ENCODE results near the gene ECSIT.
A peak's percentile ranks its signal among the peaks of the same experiment; 100 is the strongest.
"Not testable (repeated sequence)": the region's sequence is repeated elsewhere in the genome, so short reads cannot be mapped to it uniquely, and the experiment has no call there.

ECSIT gene

GRCh38 chr19:11479090-11479897, 49.6 kb downstream of the ECSIT start:
- no peak overlapping the region for H3K27ac ChIP-seq
- POLR2A ChIA-PET (ENCODE audit: low non-redundant PET): no interaction called here
- peak; percentile 45 for DNase-seq (ENCODE audit: low spot score)
- CTCF ChIA-PET: no interaction called here
- TF ChIP-seq, protein P1, sequence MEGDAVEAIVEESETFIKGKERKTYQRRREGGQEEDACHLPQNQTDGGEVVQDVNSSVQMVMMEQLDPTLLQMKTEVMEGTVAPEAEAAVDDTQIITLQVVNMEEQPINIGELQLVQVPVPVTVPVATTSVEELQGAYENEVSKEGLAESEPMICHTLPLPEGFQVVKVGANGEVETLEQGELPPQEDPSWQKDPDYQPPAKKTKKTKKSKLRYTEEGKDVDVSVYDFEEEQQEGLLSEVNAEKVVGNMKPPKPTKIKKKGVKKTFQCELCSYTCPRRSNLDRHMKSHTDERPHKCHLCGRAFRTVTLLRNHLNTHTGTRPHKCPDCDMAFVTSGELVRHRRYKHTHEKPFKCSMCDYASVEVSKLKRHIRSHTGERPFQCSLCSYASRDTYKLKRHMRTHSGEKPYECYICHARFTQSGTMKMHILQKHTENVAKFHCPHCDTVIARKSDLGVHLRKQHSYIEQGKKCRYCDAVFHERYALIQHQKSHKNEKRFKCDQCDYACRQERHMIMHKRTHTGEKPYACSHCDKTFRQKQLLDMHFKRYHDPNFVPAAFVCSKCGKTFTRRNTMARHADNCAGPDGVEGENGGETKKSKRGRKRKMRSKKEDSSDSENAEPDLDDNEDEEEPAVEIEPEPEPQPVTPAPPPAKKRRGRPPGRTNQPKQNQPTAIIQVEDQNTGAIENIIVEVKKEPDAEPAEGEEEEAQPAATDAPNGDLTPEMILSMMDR (conservative IDR thresholded peaks at IDR 0.05; ENCODE audit: low read depth): no peak

GRCh38 chr19:11478167-11479089, 50.5 kb downstream of the ECSIT start:
- TF ChIP-seq, protein P1 (conservative IDR thresholded peaks at IDR 0.05; ENCODE audit: low read depth): no peak
- no peak overlapping the region for H3K27ac ChIP-seq
- ChIA-PET POLR2A (ENCODE audit: low non-redundant PET) (no interaction called here), CTCF (interaction anchor here (0.5 to 0.6 kb wide), 2 partner anchors 74 to 606 kb away, joined by 3 to 6 read pairs; no protein-coding TSS in a partner anchor)
- DNase-seq (ENCODE audit: low spot score): no peak

- H3K27ac ChIP-seq: no peak overlapping the region
- TF ChIP-seq, protein P1 (conservative IDR thresholded peaks at IDR 0.05; ENCODE audit: low read depth): no peak
- ChIA-PET POLR2A (ENCODE audit: low non-redundant PET) (no interaction called here), CTCF (interaction anchor here (0.7 kb wide), 2 partner anchors 124 to 443 kb away, joined by 3 read pairs; no protein-coding TSS in a partner anchor)
- DNase-seq (ENCODE audit: low spot score): no peak
Measured at GRCh38 chr19:11475861-11476260, 53.1 kb downstream of the ECSIT start.

- POLR2A ChIA-PET (ENCODE audit: low non-redundant PET); DNase-seq (ENCODE audit: low spot score); H3K27ac ChIP-seq: not testable (repeated sequence)
- CTCF ChIA-PET: interaction anchor here (0.7 kb wide), 1 partner anchor 123 kb away, joined by 3 read pairs; no protein-coding TSS in a partner anchor
Measured at GRCh38 chr19:11475343-11475742, 53.6 kb downstream of the ECSIT start.

GRCh38 chr19:11473725-11474124, 55.2 kb downstream of the ECSIT start:
- ChIA-PET POLR2A (ENCODE audit: low non-redundant PET) (no interaction called here), CTCF (no interaction called here)
- no peak for DNase-seq (ENCODE audit: low spot score)
- H3K27ac ChIP-seq: no peak overlapping the region
- TF ChIP-seq, protein P1 (conservative IDR thresholded peaks at IDR 0.05; ENCODE audit: low read depth): no peak

- POLR2A ChIA-PET (ENCODE audit: low non-redundant PET); DNase-seq (ENCODE audit: low spot score): not testable (repeated sequence)
- CTCF ChIA-PET: interaction anchor here (0.6 to 1.8 kb wide), 4 partner anchors 9 to 68 kb away, joined by 3 to 6 read pairs (median 5); no protein-coding TSS in a partner anchor
- peak overlapping the region; percentile 41; the same call in 1 of the 2 replicates for H3K27ac ChIP-seq
Measured at GRCh38 chr19:11468266-11468845, 60.6 kb downstream of the ECSIT start.

DNA sequence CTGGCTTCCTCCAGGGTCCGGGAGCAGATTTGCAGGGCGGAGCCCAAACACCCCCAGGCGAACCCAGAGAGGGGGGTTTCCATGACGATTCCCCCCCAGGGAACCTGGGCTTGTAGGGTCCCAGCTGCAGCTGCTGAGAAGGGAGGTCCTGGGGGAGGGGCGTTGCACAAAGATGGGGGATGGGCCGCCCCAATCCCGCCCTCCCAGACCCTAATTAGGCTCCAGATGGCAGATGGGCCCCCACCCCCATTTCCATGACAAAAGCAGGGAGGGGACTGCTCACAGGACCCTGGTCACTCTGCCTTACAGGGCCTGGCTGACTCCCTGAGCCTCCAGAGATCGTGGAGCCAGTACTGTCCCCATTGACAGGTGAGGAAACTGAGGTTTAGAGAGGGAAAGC, 63.3 kb downstream of the ECSIT start:
- no peak for DNase-seq (ENCODE audit: low spot score)
- H3K27ac ChIP-seq: no peak overlapping the region
- TF ChIP-seq, protein P1 (conservative IDR thresholded peaks at IDR 0.05; ENCODE audit: low read depth): no peak
- CTCF ChIA-PET: no interaction called here
- POLR2A ChIA-PET (ENCODE audit: low non-redundant PET): no interaction called here

Measured in RWPE1 (cell line).